ENCODE results near the gene DIP2B. TPM values are rescaled to one million over a fixed set of nuclear protein-coding genes. Genes with fewer than 3 reads are reported as not detected.

DIP2B gene
- total RNA-seq, 5 donors from 2014 or later (not counting 1 experiment from before 2014, with no cell fraction given): 27.5 to 46.0 (median 29.6) TPM

DNA sequence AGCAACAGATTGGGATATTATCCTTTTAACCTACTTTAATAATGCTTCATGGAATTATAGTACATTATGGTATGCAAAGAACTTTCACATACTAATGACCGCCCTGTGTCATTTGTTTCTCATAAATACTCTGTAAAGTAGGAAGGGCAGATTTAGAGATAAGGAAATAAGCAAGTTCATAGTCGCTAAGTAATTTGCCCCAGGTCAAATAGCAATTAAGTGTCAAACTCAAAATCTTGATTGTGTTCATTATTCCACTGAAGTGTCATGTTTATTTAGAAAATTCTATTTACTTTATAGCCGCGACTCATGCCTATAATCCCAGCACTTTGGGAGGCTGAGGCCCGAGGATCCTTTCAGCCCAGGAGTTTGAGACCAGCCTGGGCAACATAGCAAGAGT, 160.4 kb downstream of the DIP2B start:
- H3K36me3 Mint-ChIP-seq: peaks cover 17% of the 10 kb centered on the region
- no peak overlapping the region for H3K4me3 Mint-ChIP-seq
- H3K27ac ChIP-seq (ENCODE audit: low read length): no peak overlapping the region
- no peaks in the 10 kb centered on the region for H3K9me3 ChIP-seq
- ATAC-seq (replicated peaks in 1 of 4) (no peak), DNase-seq (no peak)
- H3K4me1 Mint-ChIP-seq: peaks cover 0 to 12% (median 6%) of the 10 kb centered on the region in 3 donors
- peaks cover 0 to 17% of the 10 kb centered on the region in 2 donors for H3K36me3 ChIP-seq (ENCODE audit: control insufficient read depth in 2 of 2, extremely low read depth in 1 of 2, insufficient read depth in 1 of 2, low read length in 1 of 2)
- no peaks in the 10 kb centered on the region for H3K27me3 ChIP-seq (replicated peaks in 1 of 2; ENCODE audit: control insufficient read depth in 2 of 2, extremely low read depth in 1 of 2, insufficient read depth in 2 of 2, low read length in 1 of 2)
- no peaks in the 10 kb centered on the region for H3K27me3 Mint-ChIP-seq
- H3K4me3 ChIP-seq (ENCODE audit: control insufficient read depth in 1 of 2, extremely low read depth in 1 of 2, low read length in 1 of 2): no peak overlapping the region
- no peaks in the 10 kb centered on the region for H3K9me3 Mint-ChIP-seq
- WGBS (ENCODE audit: insufficient coverage): no CpG with 5 or more reads among the region's 5 CpGs
- no peak overlapping the region for H3K27ac Mint-ChIP-seq
- POLR2A ChIA-PET: no interaction called here
- CTCF ChIA-PET: no interaction called here
- H3K4me1 ChIP-seq (ENCODE audit: control insufficient read depth in 1 of 2, extremely low read depth in 1 of 2, insufficient read depth in 2 of 2, low read length in 2 of 2): no peaks in the 10 kb centered on the region

- no peak overlapping the region for H3K4me3 ChIP-seq (ENCODE audit: control insufficient read depth in 1 of 2, extremely low read depth in 1 of 2, low read length in 1 of 2)
- ATAC-seq (replicated peaks in 1 of 4) (no peak), DNase-seq (no peak)
- no peaks in the 10 kb centered on the region for H3K4me1 ChIP-seq (ENCODE audit: control insufficient read depth in 1 of 2, extremely low read depth in 1 of 2, insufficient read depth in 2 of 2, low read length in 2 of 2)
- Mint-ChIP-seq H3K27me3 (no peaks in the 10 kb centered on the region), H3K27ac (no peak overlapping the region), H3K4me3 (no peak overlapping the region), H3K4me1 (peaks cover 0 to 12% (median 6%) of the 10 kb centered on the region in 3 donors), H3K36me3 (peaks cover 14% of the 10 kb centered on the region), H3K9me3 (no peaks in the 10 kb centered on the region)
- H3K27me3 ChIP-seq (replicated peaks in 1 of 2; ENCODE audit: control insufficient read depth in 2 of 2, extremely low read depth in 1 of 2, insufficient read depth in 2 of 2, low read length in 1 of 2): no peaks in the 10 kb centered on the region
- ChIA-PET CTCF (interaction anchor here in 1 of 2 donors (0.6 kb wide), 1 partner anchor 204 kb away, joined by 4 read pairs; no protein-coding TSS in a partner anchor), POLR2A (no interaction called here)
- no CpG with 5 or more reads among the region's 1 CpG for WGBS (ENCODE audit: insufficient coverage)
- H3K36me3 ChIP-seq (ENCODE audit: control insufficient read depth in 2 of 2, extremely low read depth in 1 of 2, insufficient read depth in 1 of 2, low read length in 1 of 2): peaks cover 0 to 14% of the 10 kb centered on the region in 2 donors
- no peak overlapping the region for H3K27ac ChIP-seq (ENCODE audit: low read length)
- H3K9me3 ChIP-seq: no peaks in the 10 kb centered on the region
Measured at GRCh38 chr12:50665609-50666008, 160.8 kb downstream of the DIP2B start.

DNA sequence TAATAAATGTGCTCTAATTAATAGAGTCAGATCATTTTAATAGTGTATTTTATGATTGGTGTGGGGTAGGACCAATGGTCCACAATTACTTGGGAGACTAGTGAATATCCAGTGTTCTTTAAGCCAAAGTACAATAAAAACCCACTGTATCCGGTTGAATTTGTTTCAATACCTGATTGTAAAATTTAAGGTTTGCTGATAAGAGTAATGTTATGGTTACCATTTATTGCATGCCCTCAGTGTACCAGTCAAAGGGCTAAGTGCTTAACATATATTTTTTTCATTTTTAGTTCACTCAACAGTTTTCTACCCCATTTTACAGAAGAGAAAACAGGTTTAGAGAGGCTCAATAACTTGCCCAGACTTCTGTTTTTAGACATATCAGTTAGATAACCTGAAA, 161.2 kb downstream of the DIP2B start:
- CTCF ChIA-PET: interaction anchor here in 1 of 2 donors (0.6 kb wide), 1 partner anchor 204 kb away, joined by 4 read pairs; no protein-coding TSS in a partner anchor
- no peak for ATAC-seq (replicated peaks in 1 of 4)

GRCh38 chr12:50672158-50672557, 167.4 kb downstream of the DIP2B start:
- H3K27me3 ChIP-seq (replicated peaks in 1 of 2; ENCODE audit: control insufficient read depth in 2 of 2, extremely low read depth in 1 of 2, insufficient read depth in 2 of 2, low read length in 1 of 2): no peaks in the 10 kb centered on the region
- no peak overlapping the region for H3K27ac Mint-ChIP-seq
- H3K27me3 Mint-ChIP-seq: no peaks in the 10 kb centered on the region
- H3K4me3 Mint-ChIP-seq: no peak overlapping the region
- H3K4me1 ChIP-seq (ENCODE audit: control insufficient read depth in 1 of 2, extremely low read depth in 1 of 2, insufficient read depth in 2 of 2, low read length in 2 of 2): no peaks in the 10 kb centered on the region
- peaks cover 0 to 38% of the 10 kb centered on the region in 2 donors for H3K36me3 ChIP-seq (ENCODE audit: control insufficient read depth in 2 of 2, extremely low read depth in 1 of 2, insufficient read depth in 1 of 2, low read length in 1 of 2)
- no peak overlapping the region for H3K27ac ChIP-seq (ENCODE audit: low read length)
- peaks cover 0 to 12% (median 3%) of the 10 kb centered on the region in 3 donors for H3K4me1 Mint-ChIP-seq
- H3K4me3 ChIP-seq (ENCODE audit: control insufficient read depth in 1 of 2, extremely low read depth in 1 of 2, low read length in 1 of 2): no peak overlapping the region
- ATAC-seq (replicated peaks in 1 of 4) (no peak), DNase-seq (no peak)
- peaks cover 35% of the 10 kb centered on the region for H3K36me3 Mint-ChIP-seq
- WGBS (ENCODE audit: insufficient coverage): 90% methylated on average over 2 of the region's 3 CpGs
- CTCF ChIA-PET: no interaction called here
- no peaks in the 10 kb centered on the region for H3K9me3 Mint-ChIP-seq
- POLR2A ChIA-PET: interaction anchor here (0.5 to 0.6 kb wide), 2 partner anchors 161 to 980 kb away, joined by 6 to 10 read pairs; no protein-coding TSS in a partner anchor
- H3K9me3 ChIP-seq: no peaks in the 10 kb centered on the region

More for the DNA sequence above, 161.2 kb downstream of the DIP2B start:
- Mint-ChIP-seq H3K36me3 (peaks cover 15% of the 10 kb centered on the region), H3K27me3 (no peaks in the 10 kb centered on the region), H3K4me1 (peaks cover 0 to 12% (median 6%) of the 10 kb centered on the region in 3 donors), H3K9me3 (no peaks in the 10 kb centered on the region), H3K4me3 (no peak overlapping the region), H3K27ac (no peak overlapping the region)
- no peaks in the 10 kb centered on the region for H3K27me3 ChIP-seq (replicated peaks in 1 of 2; ENCODE audit: control insufficient read depth in 2 of 2, extremely low read depth in 1 of 2, insufficient read depth in 2 of 2, low read length in 1 of 2)
- DNase-seq: no peak
- POLR2A ChIA-PET: no interaction called here
- no peaks in the 10 kb centered on the region for H3K4me1 ChIP-seq (ENCODE audit: control insufficient read depth in 1 of 2, extremely low read depth in 1 of 2, insufficient read depth in 2 of 2, low read length in 2 of 2)
- no peak overlapping the region for H3K27ac ChIP-seq (ENCODE audit: low read length)
- no CpG with 5 or more reads among the region's 1 CpG for WGBS (ENCODE audit: insufficient coverage)
- H3K9me3 ChIP-seq: no peaks in the 10 kb centered on the region
- H3K36me3 ChIP-seq (ENCODE audit: control insufficient read depth in 2 of 2, extremely low read depth in 1 of 2, insufficient read depth in 1 of 2, low read length in 1 of 2): peaks cover 0 to 12% of the 10 kb centered on the region in 2 donors
- H3K4me3 ChIP-seq (ENCODE audit: control insufficient read depth in 1 of 2, extremely low read depth in 1 of 2, low read length in 1 of 2): no peak overlapping the region

- Mint-ChIP-seq H3K36me3 (peaks cover 52% of the 10 kb centered on the region), H3K9me3 (no peaks in the 10 kb centered on the region), H3K27ac (no peak overlapping the region), H3K4me1 (no peaks in the 10 kb centered on the region), H3K4me3 (no peak overlapping the region), H3K27me3 (no peaks in the 10 kb centered on the region)
- DNase-seq: no peak
- no CpG with 5 or more reads among the region's 4 CpGs for WGBS (ENCODE audit: insufficient coverage)
- H3K4me1 ChIP-seq (ENCODE audit: control insufficient read depth in 1 of 2, extremely low read depth in 1 of 2, insufficient read depth in 2 of 2, low read length in 2 of 2): no peaks in the 10 kb centered on the region
- H3K4me3 ChIP-seq (ENCODE audit: control insufficient read depth in 1 of 2, extremely low read depth in 1 of 2, low read length in 1 of 2): no peak overlapping the region
- peaks cover 0 to 53% of the 10 kb centered on the region in 2 donors for H3K36me3 ChIP-seq (ENCODE audit: control insufficient read depth in 2 of 2, extremely low read depth in 1 of 2, insufficient read depth in 1 of 2, low read length in 1 of 2)
- no peak for ATAC-seq (replicated peaks in 1 of 4)
- ChIA-PET POLR2A (interaction anchor here in 1 of 2 donors (0.7 kb wide), 1 partner anchor 169 kb away, joined by 3 read pairs; no protein-coding TSS in a partner anchor), CTCF (no interaction called here)
- no peaks in the 10 kb centered on the region for H3K27me3 ChIP-seq (replicated peaks in 1 of 2; ENCODE audit: control insufficient read depth in 2 of 2, extremely low read depth in 1 of 2, insufficient read depth in 2 of 2, low read length in 1 of 2)
- no peaks in the 10 kb centered on the region for H3K9me3 ChIP-seq
- H3K27ac ChIP-seq (ENCODE audit: low read length): no peak overlapping the region
Measured at GRCh38 chr12:50676756-50677155, 172.0 kb downstream of the DIP2B start.

DNA sequence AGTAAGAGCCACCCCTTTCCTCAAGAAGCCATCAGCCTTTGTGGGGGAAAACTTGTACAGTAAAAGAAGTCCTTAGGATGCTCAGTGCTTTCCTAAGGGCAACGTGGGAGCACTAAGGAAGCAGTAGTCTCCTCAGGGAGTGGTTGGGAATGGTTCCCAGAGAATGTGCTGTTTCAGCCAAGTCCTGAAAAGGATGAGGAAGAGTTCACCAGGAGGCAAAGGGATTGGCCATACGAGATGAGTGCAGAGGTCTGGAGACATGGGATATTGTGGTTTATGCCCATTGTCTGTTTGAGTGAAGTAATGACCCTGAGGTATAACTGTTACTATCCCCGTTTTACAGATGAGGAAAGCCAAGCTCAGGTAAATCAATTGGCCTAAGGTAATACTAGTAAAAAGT, 173.1 kb downstream of the DIP2B start:
- Histone ChIP-seq H3K36me3 (ENCODE audit: control insufficient read depth in 2 of 2, extremely low read depth in 1 of 2, insufficient read depth in 1 of 2, low read length in 1 of 2) (peaks cover 0 to 59% of the 10 kb centered on the region in 2 donors), H3K9me3 (no peaks in the 10 kb centered on the region), H3K27ac (ENCODE audit: low read length) (no peak overlapping the region), H3K27me3 (replicated peaks in 1 of 2; ENCODE audit: control insufficient read depth in 2 of 2, extremely low read depth in 1 of 2, insufficient read depth in 2 of 2, low read length in 1 of 2) (no peaks in the 10 kb centered on the region), H3K4me3 (ENCODE audit: control insufficient read depth in 1 of 2, extremely low read depth in 1 of 2, low read length in 1 of 2) (no peak overlapping the region), H3K4me1 (ENCODE audit: control insufficient read depth in 1 of 2, extremely low read depth in 1 of 2, insufficient read depth in 2 of 2, low read length in 2 of 2) (no peaks in the 10 kb centered on the region)
- DNase-seq: no peak
- Mint-ChIP-seq H3K4me1 (no peaks in the 10 kb centered on the region), H3K4me3 (no peak overlapping the region), H3K9me3 (no peaks in the 10 kb centered on the region), H3K27me3 (no peaks in the 10 kb centered on the region), H3K36me3 (peaks cover 50% of the 10 kb centered on the region), H3K27ac (no peak overlapping the region)
- no peak for ATAC-seq (replicated peaks in 1 of 4)
- CTCF ChIA-PET: no interaction called here
- POLR2A ChIA-PET: no interaction called here
- WGBS (ENCODE audit: insufficient coverage): 68% methylated on average over 2 of the region's 3 CpGs
